Measurements from ENCODE around the gene SETD1B.
"Not testable (repeated sequence)": the region's sequence is repeated elsewhere in the genome, so short reads cannot be mapped to it uniquely, and the experiment has no call there.

The SETD1B gene

GRCh38 chr12:121861636-121862254 lies 57.9 kb downstream of the SETD1B start:
- Histone ChIP-seq H2BK5ac (ENCODE audit: low read length) (no peak overlapping the region), H3K79me2 (ENCODE audit: control insufficient read depth, insufficient read depth, low read length) (no peaks in the 10 kb centered on the region), H3K9ac (ENCODE audit: low read length) (no peak overlapping the region), H3K23ac (ENCODE audit: low read length) (no peak overlapping the region), H3K4me3 (ENCODE audit: low read length) (no peak overlapping the region), H3K4me1 (ENCODE audit: control insufficient read depth, low read depth, low read length) (peaks cover 2% of the 10 kb centered on the region), H3K56ac (ENCODE audit: low read length) (peak overlapping the region; percentile 2), H3K36me3 (ENCODE audit: control insufficient read depth, insufficient read depth, low read length) (no peaks in the 10 kb centered on the region), H2BK15ac (replicated peaks; ENCODE audit: low read depth) (no peak overlapping the region), H2AK5ac (ENCODE audit: low read length) (no peak overlapping the region), H2BK120ac (ENCODE audit: low read depth, low read length) (no peak overlapping the region), H3K79me1 (ENCODE audit: low read length) (no peaks in the 10 kb centered on the region), H4K5ac (ENCODE audit: low read length) (no peak overlapping the region), H3K4ac (ENCODE audit: low read depth, low read length) (no peak overlapping the region), H4K8ac (ENCODE audit: low read depth, low read length) (no peak overlapping the region), H3K27ac (ENCODE audit: low read depth, low read length) (no peak overlapping the region), H3K18ac (ENCODE audit: low read length) (no peak overlapping the region), H3K27me3 (ENCODE audit: insufficient read depth, low read length, poor library complexity) (no peaks in the 10 kb centered on the region), H3K4me2 (ENCODE audit: low read length) (no peak overlapping the region)
- DNase-seq = peak; percentile 36
- no CpG with 5 or more reads among the region's 11 CpGs for WGBS (ENCODE audit: extremely low coverage, insufficient coverage, low lambda C conversion rate)

- H3K27ac ChIP-seq (ENCODE audit: low read depth, low read length) = no peak overlapping the region
- H3K4me3 ChIP-seq (ENCODE audit: low read length) = no peak overlapping the region
- no peak overlapping the region for H3K4ac ChIP-seq (ENCODE audit: low read depth, low read length)
- no peak overlapping the region for H2BK120ac ChIP-seq (ENCODE audit: low read depth, low read length)
- H3K79me2 ChIP-seq (ENCODE audit: control insufficient read depth, insufficient read depth, low read length) = no peaks in the 10 kb centered on the region
- no peak overlapping the region for H2BK5ac ChIP-seq (ENCODE audit: low read length)
- H3K79me1 ChIP-seq (ENCODE audit: low read length) = no peaks in the 10 kb centered on the region
- WGBS (ENCODE audit: extremely low coverage, insufficient coverage, low lambda C conversion rate) = no CpG with 5 or more reads among the region's 4 CpGs
- no peaks in the 10 kb centered on the region for H3K27me3 ChIP-seq (ENCODE audit: insufficient read depth, low read length, poor library complexity)
- DNase-seq = no peak
- H3K56ac ChIP-seq (ENCODE audit: low read length) = no peak overlapping the region
- H3K23ac ChIP-seq (ENCODE audit: low read length) = no peak overlapping the region
- H3K4me1 ChIP-seq (ENCODE audit: control insufficient read depth, low read depth, low read length) = no peaks in the 10 kb centered on the region
- H3K4me2 ChIP-seq (ENCODE audit: low read length) = no peak overlapping the region
- H4K5ac ChIP-seq (ENCODE audit: low read length) = no peak overlapping the region
- no peak overlapping the region for H3K18ac ChIP-seq (ENCODE audit: low read length)
- H3K9ac ChIP-seq (ENCODE audit: low read length) = no peak overlapping the region
- no peak overlapping the region for H2AK5ac ChIP-seq (ENCODE audit: low read length)
- H4K8ac ChIP-seq (ENCODE audit: low read depth, low read length) = no peak overlapping the region
- no peak overlapping the region for H2BK15ac ChIP-seq (replicated peaks; ENCODE audit: low read depth)
- H3K36me3 ChIP-seq (ENCODE audit: control insufficient read depth, insufficient read depth, low read length) = no peaks in the 10 kb centered on the region
These were observed 62.5 kb downstream of the SETD1B start for GRCh38 chr12:121866331-121866730.

- no CpG with 5 or more reads among the region's 8 CpGs for WGBS (ENCODE audit: extremely low coverage, insufficient coverage, low lambda C conversion rate)
- H3K79me2 ChIP-seq (ENCODE audit: control insufficient read depth, insufficient read depth, low read length); H3K4ac ChIP-seq (ENCODE audit: low read depth, low read length); DNase-seq; H2AK5ac ChIP-seq (ENCODE audit: low read length); H3K18ac ChIP-seq (ENCODE audit: low read length); H2BK120ac ChIP-seq (ENCODE audit: low read depth, low read length); H3K36me3 ChIP-seq (ENCODE audit: control insufficient read depth, insufficient read depth, low read length); H3K27ac ChIP-seq (ENCODE audit: low read depth, low read length); H3K4me3 ChIP-seq (ENCODE audit: low read length); H2BK15ac ChIP-seq (replicated peaks; ENCODE audit: low read depth); H3K9ac ChIP-seq (ENCODE audit: low read length); H3K79me1 ChIP-seq (ENCODE audit: low read length); H3K27me3 ChIP-seq (ENCODE audit: insufficient read depth, low read length, poor library complexity); H2BK5ac ChIP-seq (ENCODE audit: low read length); H4K5ac ChIP-seq (ENCODE audit: low read length); H4K8ac ChIP-seq (ENCODE audit: low read depth, low read length); H3K4me1 ChIP-seq (ENCODE audit: control insufficient read depth, low read depth, low read length); H3K4me2 ChIP-seq (ENCODE audit: low read length); H3K56ac ChIP-seq (ENCODE audit: low read length); H3K23ac ChIP-seq (ENCODE audit: low read length): not testable (repeated sequence)
These were observed 65.4 kb downstream of the SETD1B start for GRCh38 chr12:121869229-121869628.

GRCh38 chr12:121871467-121871866 lies 67.7 kb downstream of the SETD1B start:
- DNase-seq = no peak
- no peak overlapping the region for H2AK5ac ChIP-seq (ENCODE audit: low read length)
- H3K79me1 ChIP-seq (ENCODE audit: low read length) = no peaks in the 10 kb centered on the region

GRCh38 chr12:121872546-121873215 lies 68.9 kb downstream of the SETD1B start:
- Histone ChIP-seq H3K27ac (ENCODE audit: low read depth, low read length) (no peak overlapping the region), H3K4me2 (ENCODE audit: low read length) (no peak overlapping the region), H2BK5ac (ENCODE audit: low read length) (no peak overlapping the region), H3K79me2 (ENCODE audit: control insufficient read depth, insufficient read depth, low read length) (no peaks in the 10 kb centered on the region), H2AK5ac (ENCODE audit: low read length) (no peak overlapping the region), H3K9ac (ENCODE audit: low read length) (no peak overlapping the region), H3K18ac (ENCODE audit: low read length) (no peak overlapping the region), H3K4me1 (ENCODE audit: control insufficient read depth, low read depth, low read length) (no peaks in the 10 kb centered on the region), H3K23ac (ENCODE audit: low read length) (no peak overlapping the region), H2BK15ac (replicated peaks; ENCODE audit: low read depth) (no peak overlapping the region), H3K79me1 (ENCODE audit: low read length) (no peaks in the 10 kb centered on the region), H3K4me3 (ENCODE audit: low read length) (no peak overlapping the region), H3K56ac (ENCODE audit: low read length) (no peak overlapping the region), H3K4ac (ENCODE audit: low read depth, low read length) (no peak overlapping the region), H4K8ac (ENCODE audit: low read depth, low read length) (no peak overlapping the region), H2BK120ac (ENCODE audit: low read depth, low read length) (no peak overlapping the region), H3K27me3 (ENCODE audit: insufficient read depth, low read length, poor library complexity) (no peaks in the 10 kb centered on the region), H3K36me3 (ENCODE audit: control insufficient read depth, insufficient read depth, low read length) (no peaks in the 10 kb centered on the region), H4K5ac (ENCODE audit: low read length) (no peak overlapping the region)
- DNase-seq = no peak
- no CpG with 5 or more reads among the region's 5 CpGs for WGBS (ENCODE audit: extremely low coverage, insufficient coverage, low lambda C conversion rate)

More at GRCh38 chr12:121871467-121871866, 67.7 kb downstream of the SETD1B start:
- Histone ChIP-seq H3K56ac (ENCODE audit: low read length) (no peak overlapping the region), H3K36me3 (ENCODE audit: control insufficient read depth, insufficient read depth, low read length) (no peaks in the 10 kb centered on the region), H2BK5ac (ENCODE audit: low read length) (no peak overlapping the region), H3K4ac (ENCODE audit: low read depth, low read length) (no peak overlapping the region), H3K4me3 (ENCODE audit: low read length) (no peak overlapping the region), H3K4me2 (ENCODE audit: low read length) (no peak overlapping the region), H3K4me1 (ENCODE audit: control insufficient read depth, low read depth, low read length) (no peaks in the 10 kb centered on the region), H3K79me2 (ENCODE audit: control insufficient read depth, insufficient read depth, low read length) (no peaks in the 10 kb centered on the region), H3K18ac (ENCODE audit: low read length) (no peak overlapping the region), H3K23ac (ENCODE audit: low read length) (no peak overlapping the region), H3K27ac (ENCODE audit: low read depth, low read length) (no peak overlapping the region), H4K5ac (ENCODE audit: low read length) (no peak overlapping the region), H2BK120ac (ENCODE audit: low read depth, low read length) (no peak overlapping the region), H3K27me3 (ENCODE audit: insufficient read depth, low read length, poor library complexity) (no peaks in the 10 kb centered on the region), H3K9ac (ENCODE audit: low read length) (no peak overlapping the region), H4K8ac (ENCODE audit: low read depth, low read length) (no peak overlapping the region), H2BK15ac (replicated peaks; ENCODE audit: low read depth) (no peak overlapping the region)
- WGBS (ENCODE audit: extremely low coverage, insufficient coverage, low lambda C conversion rate) = no CpG with 5 or more reads among the region's 3 CpGs

GRCh38 chr12:121873216-121873569 lies 69.4 kb downstream of the SETD1B start:
- Histone ChIP-seq H3K4ac (ENCODE audit: low read depth, low read length) (no peak overlapping the region), H3K18ac (ENCODE audit: low read length) (no peak overlapping the region), H3K4me3 (ENCODE audit: low read length) (no peak overlapping the region), H3K27me3 (ENCODE audit: insufficient read depth, low read length, poor library complexity) (no peaks in the 10 kb centered on the region), H3K4me1 (ENCODE audit: control insufficient read depth, low read depth, low read length) (no peaks in the 10 kb centered on the region), H4K5ac (ENCODE audit: low read length) (no peak overlapping the region), H3K79me1 (ENCODE audit: low read length) (no peaks in the 10 kb centered on the region), H2BK15ac (replicated peaks; ENCODE audit: low read depth) (no peak overlapping the region), H2BK5ac (ENCODE audit: low read length) (no peak overlapping the region), H3K9ac (ENCODE audit: low read length) (no peak overlapping the region), H3K79me2 (ENCODE audit: control insufficient read depth, insufficient read depth, low read length) (no peaks in the 10 kb centered on the region), H3K27ac (ENCODE audit: low read depth, low read length) (no peak overlapping the region), H3K36me3 (ENCODE audit: control insufficient read depth, insufficient read depth, low read length) (no peaks in the 10 kb centered on the region), H2BK120ac (ENCODE audit: low read depth, low read length) (no peak overlapping the region), H4K8ac (ENCODE audit: low read depth, low read length) (no peak overlapping the region), H3K56ac (ENCODE audit: low read length) (no peak overlapping the region), H3K4me2 (ENCODE audit: low read length) (no peak overlapping the region), H2AK5ac (ENCODE audit: low read length) (no peak overlapping the region), H3K23ac (ENCODE audit: low read length) (no peak overlapping the region)
- no peak for DNase-seq
- WGBS (ENCODE audit: extremely low coverage, insufficient coverage, low lambda C conversion rate) = no CpG with 5 or more reads among the region's 6 CpGs

Data from mesendoderm (in vitro differentiated cells).